GM23248 (cell line): ENCODE measurements around the gene C5orf34.

Experiments used
- EZH2 ChIP-seq: fragments of 200-600 bp; sonication (generic); IDR thresholded peaks from 2 replicates; pipeline ENCODE4 v1.6.1; 2018; ENCODE audit warnings: antibody characterized with exemption, mild to moderate bottlenecking; ENCODE audit not compliant: insufficient read depth, poor library complexity, severe bottlenecking
- EZH2phosphoT487 ChIP-seq: fragments of 200-600 bp; sonication (generic); IDR thresholded peaks from 2 replicates; pipeline ENCODE4 v1.6.1; 2018; ENCODE audit warnings: antibody characterized with exemption, moderate library complexity, mild to moderate bottlenecking, low read depth; ENCODE audit not compliant: insufficient read depth

DNA sequence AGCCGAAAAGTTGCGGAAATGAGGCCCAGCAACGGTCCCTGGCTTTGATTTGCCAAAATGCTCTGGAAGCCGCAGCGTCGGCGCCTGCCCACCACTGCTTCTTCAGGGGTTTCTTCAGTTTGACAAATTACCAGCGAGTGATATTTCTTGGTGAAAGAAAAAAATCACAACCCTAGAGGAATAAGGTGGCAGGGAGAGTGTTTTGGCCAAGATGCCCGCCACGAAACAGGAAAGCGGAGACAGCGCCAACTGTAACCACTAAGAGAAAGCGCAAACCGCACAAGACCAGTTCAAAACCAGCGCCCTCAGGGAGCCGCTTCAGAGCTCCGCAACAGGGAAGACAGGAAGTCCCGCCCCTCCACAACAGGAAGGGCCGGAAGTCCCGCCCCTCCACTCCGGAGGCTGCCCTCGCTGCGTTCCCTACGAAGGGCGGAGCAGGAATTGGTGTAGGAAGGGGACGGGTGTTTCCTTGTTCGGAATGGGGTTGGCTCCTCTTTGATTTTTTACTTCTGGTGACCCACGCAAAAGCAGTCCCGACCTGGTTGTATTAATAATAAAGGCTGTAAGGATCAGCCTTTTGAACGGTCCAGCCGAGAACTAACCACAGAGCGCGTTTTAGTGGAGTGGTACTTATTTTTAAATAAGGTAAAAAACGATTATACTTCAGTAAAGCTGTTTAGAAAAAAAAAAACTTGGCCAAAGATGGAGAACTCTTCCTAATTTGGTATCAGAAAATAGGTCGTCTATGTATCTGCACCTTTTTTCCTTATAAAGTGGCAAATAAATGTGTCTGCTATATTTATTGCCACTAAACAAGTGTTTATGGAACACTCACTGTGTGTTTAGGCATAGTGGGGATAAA, at the start of gene C5orf34:
- TF ChIP-seq EZH2 (no peak), EZH2phosphoT487 (no peak)
